Left ventricle myocardium inferior (tissue), 1 donor: ENCODE data around the gene YAE1. TPM values are rescaled to one million over a fixed set of nuclear protein-coding genes. Genes with fewer than 3 reads are reported as not detected.
A peak's percentile ranks its signal among the peaks of the same experiment; 100 is the strongest.

Source experiments
- DNase-seq: peaks from one replicate; pipeline ENCODE4 v3.0.0-alpha.2; 2020
- H3K27ac ChIP-seq: fragments of 200-600 bp; replicated peaks from 2 replicates; pipeline ENCODE4 v1.8.0; 2021
- H3K27me3 ChIP-seq: fragments of 200-600 bp; 2 replicates; pipeline ENCODE4 v1.8.0; 2021; ENCODE audit warnings: low read depth
- H3K36me3 ChIP-seq: fragments of 200-600 bp; 2 replicates; pipeline ENCODE4 v1.8.0; 2021
- H3K4me1 ChIP-seq: fragments of 200-600 bp; 2 replicates; pipeline ENCODE4 v1.8.0; 2021
- H3K4me3 ChIP-seq: fragments of 200-600 bp; 2 replicates; pipeline ENCODE4 v1.8.0; 2021; ENCODE audit warnings: mild to moderate bottlenecking, moderate library complexity
- H3K9me3 ChIP-seq: fragments of 200-600 bp; replicated peaks from 2 replicates; pipeline ENCODE4 v1.8.0; 2021
- CTCF ChIP-seq: fragments of 200-600 bp; IDR thresholded peaks from 2 replicates; pipeline ENCODE4 v1.8.0; 2021; ENCODE audit warnings: antibody characterized with exemption, mild to moderate bottlenecking, borderline replicate concordance
- intact Hi-C: fragments of 100-400 bp; cut with micrococcal nuclease; formaldehyde crosslinking; loops from one replicate; pipeline ENCODE4 v1.11.0; 2022
- total RNA-seq: library from RNA; stranded (reverse); fragmentation: NEBNext Ultra II Directional; extraction: Animal tissue kit (Norgen Biotek cat#: 25700); gene quantifications from one replicate; pipeline ENCODE4 v1.2.1, GENCODE V29; 2021
- donor health status: DM: no; HTN: yes; CAD: no; lungs with severe emphysema.

The YAE1 gene
- total RNA-seq, 1 donor from 2014 or later: 18.6 TPM

GRCh38 chr7:39554583-39555165, 11.5 kb upstream of the YAE1 start:
- no peaks in the 10 kb centered on the region for H3K36me3 ChIP-seq

GRCh38 chr7:39557222-39557621, 9.0 kb upstream of the YAE1 start:
- Histone ChIP-seq H3K36me3 (no peaks in the 10 kb centered on the region), H3K4me1 (no peaks in the 10 kb centered on the region), H3K27me3 (no peaks in the 10 kb centered on the region), H3K4me3 (no peak overlapping the region), H3K9me3 (no peaks in the 10 kb centered on the region), H3K27ac (no peak overlapping the region)
- no peak for DNase-seq
- intact Hi-C loops: no loop called here
- TF ChIP-seq CTCF: no peak

More at GRCh38 chr7:39554583-39555165, 11.5 kb upstream of the YAE1 start:
- TF ChIP-seq CTCF: no peak
- intact Hi-C loops: no loop called here
- DNase-seq: no peak
- H3K4me1 ChIP-seq: no peaks in the 10 kb centered on the region
- H3K27me3 ChIP-seq: no peaks in the 10 kb centered on the region
- H3K4me3 ChIP-seq: no peak overlapping the region
- H3K9me3 ChIP-seq: no peaks in the 10 kb centered on the region
- H3K27ac ChIP-seq: no peak overlapping the region

- H3K27me3 ChIP-seq: no peaks in the 10 kb centered on the region
- intact Hi-C loops: no loop called here
These were observed 8.3 kb upstream of the YAE1 start for GRCh38 chr7:39557911-39558310.

GRCh38 chr7:39560408-39560807, 5.8 kb upstream of the YAE1 start:
- no peaks in the 10 kb centered on the region for H3K27me3 ChIP-seq
- peaks cover 2% of the 10 kb centered on the region for H3K4me1 ChIP-seq
- intact Hi-C loops: no loop called here
- DNase-seq: no peak
- H3K9me3 ChIP-seq: no peaks in the 10 kb centered on the region
- TF ChIP-seq CTCF: no peak
- H3K4me3 ChIP-seq: no peak overlapping the region
- no peaks in the 10 kb centered on the region for H3K36me3 ChIP-seq
- no peak overlapping the region for H3K27ac ChIP-seq

More at GRCh38 chr7:39557911-39558310, 8.3 kb upstream of the YAE1 start:
- H3K4me3 ChIP-seq: no peak overlapping the region
- no peaks in the 10 kb centered on the region for H3K4me1 ChIP-seq
- H3K36me3 ChIP-seq: no peaks in the 10 kb centered on the region
- no peak for TF ChIP-seq CTCF
- no peak for DNase-seq
- no peak overlapping the region for H3K27ac ChIP-seq
- H3K9me3 ChIP-seq: no peaks in the 10 kb centered on the region

GRCh38 chr7:39560997-39561396, 5.2 kb upstream of the YAE1 start:
- no peak for TF ChIP-seq CTCF
- intact Hi-C loops: no loop called here
- DNase-seq: no peak
- Histone ChIP-seq H3K36me3 (no peaks in the 10 kb centered on the region), H3K4me3 (no peak overlapping the region), H3K27me3 (no peaks in the 10 kb centered on the region), H3K27ac (no peak overlapping the region), H3K4me1 (peaks cover 4% of the 10 kb centered on the region), H3K9me3 (no peaks in the 10 kb centered on the region)

GRCh38 chr7:39565538-39565937, 666 bp upstream of the YAE1 start:
- H3K4me3 ChIP-seq: peak overlapping the region; percentile 80
- peaks cover 23% of the 10 kb centered on the region for H3K4me1 ChIP-seq
- TF ChIP-seq CTCF: no peak
- H3K36me3 ChIP-seq: peaks cover 5% of the 10 kb centered on the region
- no peak for DNase-seq
- intact Hi-C loops: no loop called here
- H3K27me3 ChIP-seq: no peaks in the 10 kb centered on the region
- H3K9me3 ChIP-seq: no peaks in the 10 kb centered on the region
- peak overlapping the region; percentile 79 for H3K27ac ChIP-seq
